CD4-positive, alpha-beta memory T cell (primary cell): ENCODE data around the gene DYNLL1. TPM values are rescaled to one million over a fixed set of nuclear protein-coding genes. Genes with fewer than 3 reads are reported as not detected.

Experiments used
- CTCF ChIA-PET: fragments of 350-600 bp; sonication (Branson Sonifier 250); formaldehyde crosslinking; loops from one replicate; lab custom pipeline; 2021; ENCODE audit warnings: inconsistent platforms; ENCODE audit not compliant: partially characterized antibody; lab: Charles Lee
- POLR2A ChIA-PET: fragments of 350-600 bp; sonication (Branson Sonifier 250); formaldehyde crosslinking; loops from one replicate; lab custom pipeline; 2021; ENCODE audit not compliant: partially characterized antibody; lab: Charles Lee
- DNase-seq, 5 donors: peaks; one replicate each; pipeline versions ENCODE4 v3.0.0 to v3.0.0-alpha.2; 2020 to 2022; ENCODE audit warnings: mixed read lengths in 1 of 5
- H3K27ac ChIP-seq: one replicate; pipeline ENCODE4 v1.7.0; 2013; ENCODE audit warnings: low read depth, low read length
- H3K27me3 ChIP-seq: 2 replicates; pipeline ENCODE4 v1.7.0; 2013; ENCODE audit warnings: mild to moderate bottlenecking, low read length, moderate library complexity; ENCODE audit not compliant: insufficient read depth
- H3K36me3 ChIP-seq: 2 replicates; pipeline ENCODE4 v1.7.0; 2013; ENCODE audit warnings: mild to moderate bottlenecking, low read length, moderate library complexity; ENCODE audit not compliant: insufficient read depth
- H3K4me1 ChIP-seq: 2 replicates; pipeline ENCODE4 v1.7.0; 2013; ENCODE audit warnings: mild to moderate bottlenecking, low read length, moderate library complexity; ENCODE audit not compliant: insufficient read depth
- H3K4me3 ChIP-seq, 2 donors: one replicate each; pipeline ENCODE4 v1.7.0; 2013; ENCODE audit warnings: low read length in 2 of 2, mild to moderate bottlenecking in 1 of 2
- H3K9me3 ChIP-seq, 2 donors: one replicate each; pipeline ENCODE4 v1.7.0; 2013; ENCODE audit warnings: low read length in 2 of 2, control low read depth in 1 of 2; ENCODE audit not compliant: control insufficient read depth in 1 of 2
- H3K27ac Mint-ChIP-seq, 7 donors: one replicate each; pipeline ENCODE4 v1.8.0; 2020 to 2021; ENCODE audit warnings: mixed read lengths in 7 of 7, mild to moderate bottlenecking in 6 of 7, inconsistent platforms in 3 of 7, moderate library complexity in 3 of 7
- H3K27me3 Mint-ChIP-seq, 2 donors: one replicate each; pipeline ENCODE4 v1.8.0; 2020 to 2021; ENCODE audit warnings: mixed read lengths in 2 of 2
- H3K36me3 Mint-ChIP-seq, 2 donors: one replicate each; pipeline ENCODE4 v1.8.0; 2020 to 2021; ENCODE audit warnings: mixed read lengths in 2 of 2, inconsistent platforms in 1 of 2, mild to moderate bottlenecking in 1 of 2
- H3K4me1 Mint-ChIP-seq, 4 donors: one replicate each; pipeline ENCODE4 v1.8.0; 2020 to 2021; ENCODE audit warnings: mixed read lengths in 4 of 4, mild to moderate bottlenecking in 1 of 4
- H3K4me3 Mint-ChIP-seq, 8 donors: one replicate each; pipeline ENCODE4 v1.8.0; 2020 to 2021; ENCODE audit warnings: mixed read lengths in 8 of 8, mild to moderate bottlenecking in 7 of 8, moderate library complexity in 6 of 8, inconsistent platforms in 3 of 8
- H3K9me3 Mint-ChIP-seq, 8 donors: one replicate each; pipeline ENCODE4 v1.8.0; 2020 to 2021; ENCODE audit warnings: mixed read lengths in 8 of 8, mild to moderate bottlenecking in 5 of 8, inconsistent platforms in 3 of 8, moderate library complexity in 1 of 8
- intact Hi-C: fragments of 100-400 bp; cut with micrococcal nuclease; formaldehyde crosslinking; loops from one replicate; pipeline ENCODE4 v1.15.1; 2023
- polyA plus RNA-seq, 2 donors: library from polyadenylated mRNA; unstranded; fragments of 300-500 nt; fragmentation: Illumina TruSeq; gene quantifications; one replicate each; pipeline ENCODE4 v1.2.3, GENCODE V29; 2021
- total RNA-seq, 2 experiments: library from RNA; stranded (reverse); gene quantifications; one replicate each; pipeline ENCODE4 v1.2.3, GENCODE V29; 2021

DYNLL1 gene
- total and polyA plus RNA-seq, 4 experiments from 2014 or later: 97.5 to 351 (median 228) TPM

DNA sequence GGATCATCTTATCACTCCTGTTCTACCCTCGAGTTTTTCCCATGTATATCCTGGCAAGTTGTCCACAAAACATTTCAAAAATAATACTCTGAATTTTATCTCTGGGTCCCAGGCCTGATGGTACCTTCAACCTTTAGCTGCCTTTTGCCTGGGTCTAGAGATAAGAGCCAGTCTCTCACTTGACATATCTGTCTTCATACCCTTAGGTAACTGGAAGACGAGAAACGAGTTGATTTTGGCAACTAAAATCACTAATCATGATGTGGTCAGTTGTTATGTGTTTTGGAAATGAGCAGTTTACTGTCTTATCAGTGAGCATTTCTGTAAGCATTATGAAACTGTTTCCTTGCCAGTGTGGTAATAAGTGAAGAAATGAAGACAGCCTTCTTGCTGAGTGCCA lies 44.5 kb downstream of the DYNLL1 start:
- no peak overlapping the region for H3K27ac ChIP-seq
- no peaks in the 10 kb centered on the region for H3K27me3 ChIP-seq
- intact Hi-C loops: no loop called here
- no peaks in the 10 kb centered on the region for H3K27me3 Mint-ChIP-seq
- ChIA-PET CTCF (no interaction called here), POLR2A (interaction anchor here (2.2 kb wide), 1 partner anchor 11 kb away, joined by 9 read pairs; the partner anchor contains the start of gene COQ5)
- H3K9me3 Mint-ChIP-seq: no peaks in the 10 kb centered on the region
- no peaks in the 10 kb centered on the region for H3K36me3 ChIP-seq
- H3K27ac Mint-ChIP-seq: peak overlapping the region in 6 of 7 donors; percentile 32 to 65 (median 56)
- H3K4me3 ChIP-seq: no peak overlapping the region
- H3K36me3 Mint-ChIP-seq: peaks cover 7 to 45% of the 10 kb centered on the region in 2 donors
- no peaks in the 10 kb centered on the region for H3K9me3 ChIP-seq
- H3K4me3 Mint-ChIP-seq: peak overlapping the region in 5 of 8 donors; percentile 21 to 58 (median 36)
- peaks cover 47 to 82% (median 59%) of the 10 kb centered on the region in 4 donors for H3K4me1 Mint-ChIP-seq
- peaks cover 87% of the 10 kb centered on the region for H3K4me1 ChIP-seq
- no peak for DNase-seq

DNA sequence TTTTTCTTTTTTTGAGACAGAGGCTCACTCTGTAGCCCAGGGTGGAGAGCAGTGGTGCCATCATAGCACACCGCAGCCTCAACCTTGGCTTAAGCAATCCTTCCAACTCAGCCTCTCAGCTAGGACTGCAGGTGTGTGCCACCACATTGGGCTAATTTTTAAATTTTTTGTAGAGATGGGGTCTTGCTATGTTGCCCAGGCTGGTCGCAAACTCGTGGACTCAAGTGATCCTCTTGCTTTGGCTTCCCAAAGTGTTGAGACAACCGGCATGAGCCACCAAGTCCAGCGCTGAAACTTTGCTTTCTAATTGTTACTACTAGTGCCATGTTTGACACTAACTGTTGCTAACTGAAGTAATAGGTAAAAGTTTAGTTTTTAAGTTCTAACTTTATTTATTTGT lies 46.3 kb downstream of the DYNLL1 start:
- Mint-ChIP-seq H3K4me3 (no peak overlapping the region), H3K27ac (peak overlapping the region in 1 of 7 donors; percentile 60)

DNA sequence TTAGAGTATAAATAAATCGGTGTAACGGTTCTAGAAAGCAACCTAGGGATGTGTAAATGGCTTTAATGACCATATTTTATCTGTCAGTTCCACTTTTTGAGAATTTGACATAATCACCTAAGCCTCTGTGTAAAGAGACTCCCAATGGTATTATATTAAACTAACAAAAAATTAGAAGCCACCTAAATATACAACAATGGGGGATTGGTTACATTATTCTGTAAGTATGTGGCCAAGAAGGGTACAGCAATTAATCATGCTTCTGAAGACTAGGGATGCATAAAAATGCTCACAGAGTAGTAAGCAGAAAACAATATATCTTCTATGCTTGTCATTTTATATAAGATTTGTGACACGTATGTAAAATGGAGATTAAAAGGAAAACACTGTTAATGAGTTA lies 48.8 kb downstream of the DYNLL1 start:
- intact Hi-C loops: no loop called here
- no peaks in the 10 kb centered on the region for H3K27me3 ChIP-seq
- Mint-ChIP-seq H3K4me3 (peak overlapping the region in 1 of 8 donors; percentile 17), H3K27me3 (no peaks in the 10 kb centered on the region), H3K27ac (peak overlapping the region in 1 of 7 donors; percentile 37), H3K4me1 (peaks cover 12 to 47% (median 28%) of the 10 kb centered on the region in 4 donors), H3K36me3 (peaks cover 6 to 23% of the 10 kb centered on the region in 2 donors), H3K9me3 (peaks cover 0 to 2% (median 0%) of the 10 kb centered on the region in 8 donors)
- CTCF ChIA-PET: no interaction called here
- H3K27ac ChIP-seq: no peak overlapping the region
- peaks cover 33% of the 10 kb centered on the region for H3K36me3 ChIP-seq
- no peak for DNase-seq
- H3K4me1 ChIP-seq: peaks cover 50% of the 10 kb centered on the region
- no peak overlapping the region for H3K4me3 ChIP-seq
- H3K9me3 ChIP-seq: no peaks in the 10 kb centered on the region
- POLR2A ChIA-PET: no interaction called here

More for the DNA sequence above, 46.3 kb downstream of the DYNLL1 start:
- POLR2A ChIA-PET: interaction anchor here (2.2 kb wide), 1 partner anchor 13 kb away, joined by 9 read pairs; the partner anchor contains the start of gene COQ5
- peaks cover 70% of the 10 kb centered on the region for H3K4me1 ChIP-seq
- CTCF ChIA-PET: no interaction called here
- H3K27me3 ChIP-seq: no peaks in the 10 kb centered on the region
- H3K36me3 ChIP-seq: peaks cover 13% of the 10 kb centered on the region
- intact Hi-C loops: no loop called here
- no peaks in the 10 kb centered on the region for H3K27me3 Mint-ChIP-seq
- H3K36me3 Mint-ChIP-seq: peaks cover 13 to 38% of the 10 kb centered on the region in 2 donors
- no peak for DNase-seq
- H3K4me3 ChIP-seq: no peak overlapping the region
- H3K4me1 Mint-ChIP-seq: peaks cover 33 to 73% (median 51%) of the 10 kb centered on the region in 4 donors
- H3K27ac ChIP-seq: no peak overlapping the region
- H3K9me3 ChIP-seq: no peaks in the 10 kb centered on the region
- peaks cover 0 to 2% (median 0%) of the 10 kb centered on the region in 8 donors for H3K9me3 Mint-ChIP-seq

DNA sequence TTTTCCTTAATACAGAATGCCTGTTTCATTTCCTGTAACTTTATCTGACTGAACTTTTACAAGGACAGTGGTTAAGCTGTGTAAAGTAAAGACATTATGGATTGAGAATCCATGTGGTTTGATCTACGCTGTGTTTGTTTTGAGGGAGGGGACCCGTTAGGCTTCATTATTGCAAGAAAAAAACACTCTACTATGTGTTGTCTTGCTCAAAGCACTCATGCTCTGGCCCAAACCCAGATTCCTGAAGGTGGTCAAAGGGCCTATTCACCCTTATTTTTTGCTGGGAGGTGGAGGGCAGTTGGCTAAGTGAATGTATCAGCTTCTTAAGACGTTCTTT lies 50.1 kb downstream of the DYNLL1 start:
- Histone ChIP-seq H3K4me3 (no peak overlapping the region), H3K4me1 (peaks cover 37% of the 10 kb centered on the region), H3K9me3 (no peaks in the 10 kb centered on the region), H3K36me3 (peaks cover 33% of the 10 kb centered on the region), H3K27ac (no peak overlapping the region), H3K27me3 (no peaks in the 10 kb centered on the region)
- CTCF ChIA-PET: no interaction called here
- H3K4me1 Mint-ChIP-seq: peaks cover 9 to 34% (median 18%) of the 10 kb centered on the region in 4 donors
- intact Hi-C loops: no loop called here
- no peak for DNase-seq
- no peak overlapping the region for H3K4me3 Mint-ChIP-seq
- H3K9me3 Mint-ChIP-seq: peaks cover 0 to 2% (median 0%) of the 10 kb centered on the region in 8 donors
- POLR2A ChIA-PET: no interaction called here
- peak overlapping the region in 2 of 7 donors; percentile 4 to 65 for H3K27ac Mint-ChIP-seq
- H3K27me3 Mint-ChIP-seq: no peaks in the 10 kb centered on the region
- peaks cover 6 to 13% of the 10 kb centered on the region in 2 donors for H3K36me3 Mint-ChIP-seq

Other genes starting within 250 kb of the DYNLL1 start
- gene PXN, start 230.4 kb upstream of the DYNLL1 start, total RNA-seq: 100 to 1,000 TPM; 108 to 126 TPM
- 100 to 1,000 TPM in 1 of 2 donors, 10 to 100 TPM in 1; 81.7 to 115 TPM for gene PXN, start 230.4 kb upstream of the DYNLL1 start, polyA plus RNA-seq
- gene RNU4-2, start 204.2 kb upstream of the DYNLL1 start, total RNA-seq: over 10,000 TPM in 1 of 2 experiments, 1,000 to 10,000 TPM in 1; 8,627 to 11,547 TPM
- not detected for gene RNU4-2, start 204.2 kb upstream of the DYNLL1 start, polyA plus RNA-seq
- gene RNU4-1, start 202.9 kb upstream of the DYNLL1 start, total RNA-seq: 1,000 to 10,000 TPM in 1 of 2 experiments, 100 to 1,000 TPM in 1; 925 to 1,200 TPM
- not detected for gene RNU4-1, start 202.9 kb upstream of the DYNLL1 start, polyA plus RNA-seq
- gene SIRT4, start 193.8 kb upstream of the DYNLL1 start, total RNA-seq: 1 to 10 TPM; 4.9 to 5.9 TPM
- gene SIRT4, start 193.8 kb upstream of the DYNLL1 start, polyA plus RNA-seq: 1 to 10 TPM in 1 of 2 donors, under 1 TPM in 1; 0.46 to 2.2 TPM
- not detected for gene PLA2G1B, start 168.3 kb upstream of the DYNLL1 start, total RNA-seq
- gene PLA2G1B, start 168.3 kb upstream of the DYNLL1 start, polyA plus RNA-seq: under 1 TPM in 1 of 2 donors, not detected in 1; 0.99 TPM
- gene MSI1, start 126.9 kb upstream of the DYNLL1 start, total RNA-seq: not detected
- not detected for gene MSI1, start 126.9 kb upstream of the DYNLL1 start, polyA plus RNA-seq
- gene COX6A1, start 58.0 kb upstream of the DYNLL1 start, total RNA-seq: 100 to 1,000 TPM; 144 to 158 TPM
- gene COX6A1, start 58.0 kb upstream of the DYNLL1 start, polyA plus RNA-seq: 1,000 to 10,000 TPM in 1 of 2 donors, 100 to 1,000 TPM in 1; 828 to 1,220 TPM
- gene TRIAP1, start 49.7 kb upstream of the DYNLL1 start, total RNA-seq: 10 to 100 TPM; 17.3 to 22.8 TPM
- 10 to 100 TPM; 46.2 to 65.0 TPM for gene TRIAP1, start 49.7 kb upstream of the DYNLL1 start, polyA plus RNA-seq
- gene GATC, start 49.7 kb upstream of the DYNLL1 start, total RNA-seq: 10 to 100 TPM; 30.2 to 31.9 TPM
- gene GATC, start 49.7 kb upstream of the DYNLL1 start, polyA plus RNA-seq: 10 to 100 TPM in 1 of 2 donors, 1 to 10 TPM in 1; 9.3 to 21.2 TPM
- 100 to 1,000 TPM; 139 to 143 TPM for gene SRSF9, start 26.4 kb upstream of the DYNLL1 start, total RNA-seq
- gene SRSF9, start 26.4 kb upstream of the DYNLL1 start, polyA plus RNA-seq: 100 to 1,000 TPM; 169 to 235 TPM
- gene COQ5, start 33.0 kb downstream of the DYNLL1 start, total RNA-seq: 10 to 100 TPM; 19.7 to 21.6 TPM
- gene COQ5, start 33.0 kb downstream of the DYNLL1 start, polyA plus RNA-seq: 10 to 100 TPM; 35.2 to 55.1 TPM
- 100 to 1,000 TPM; 244 to 249 TPM for gene RNF10, start 38.2 kb downstream of the DYNLL1 start, total RNA-seq
- 100 to 1,000 TPM; 101 to 146 TPM for gene RNF10, start 38.2 kb downstream of the DYNLL1 start, polyA plus RNA-seq
- gene POP5, start 85.3 kb downstream of the DYNLL1 start, total RNA-seq: 10 to 100 TPM; 70.4 to 70.7 TPM
- gene POP5, start 85.3 kb downstream of the DYNLL1 start, polyA plus RNA-seq: 10 to 100 TPM; 89.4 to 91.6 TPM
- gene CABP1, start 144.5 kb downstream of the DYNLL1 start, total RNA-seq: not detected
- not detected for gene CABP1, start 144.5 kb downstream of the DYNLL1 start, polyA plus RNA-seq
- gene MLEC, start 191.0 kb downstream of the DYNLL1 start, total RNA-seq: 10 to 100 TPM; 75.1 to 88.9 TPM
- 10 to 100 TPM; 38.9 to 61.4 TPM for gene MLEC, start 191.0 kb downstream of the DYNLL1 start, polyA plus RNA-seq
- 10 to 100 TPM; 28.7 to 29.1 TPM for gene UNC119B, start 214.3 kb downstream of the DYNLL1 start, total RNA-seq
- gene UNC119B, start 214.3 kb downstream of the DYNLL1 start, polyA plus RNA-seq: 1 to 10 TPM; 6.9 to 8.4 TPM
- gene ACADS, start 229.7 kb downstream of the DYNLL1 start, total RNA-seq: 10 to 100 TPM; 14.9 to 17.1 TPM
- 10 to 100 TPM; 19.2 to 29.9 TPM for gene ACADS, start 229.7 kb downstream of the DYNLL1 start, polyA plus RNA-seq